ENCODE measurements around the gene KCNJ9.

The KCNJ9 gene

GRCh38 chr1:160080381-160081100, 797 bp upstream of the KCNJ9 start:
- in situ Hi-C loops (cut with HindIII; ENCODE audit: low sequenced_read_pairs), result no loop called here
- H3K4me3 ChIP-seq (ENCODE audit: low read depth, low read length), result no peak overlapping the region
- DNase-seq (ENCODE audit: low read depth, low spot score), result no peak
- no peak for TF ChIP-seq CTCF (IDR thresholded peaks at IDR 0.05; ENCODE audit: low read depth, low read length)

GRCh38 chr1:160082487-160082886, 1.1 kb downstream of the KCNJ9 start:
- no peak for DNase-seq (ENCODE audit: low read depth, low spot score)
- H3K4me3 ChIP-seq (ENCODE audit: low read depth, low read length), result no peak overlapping the region
- in situ Hi-C loops (cut with HindIII; ENCODE audit: low sequenced_read_pairs), result no loop called here
- TF ChIP-seq CTCF (IDR thresholded peaks at IDR 0.05; ENCODE audit: low read depth, low read length), result no peak

- H3K4me3 ChIP-seq (ENCODE audit: low read depth, low read length), result no peak overlapping the region
- in situ Hi-C loops (cut with HindIII; ENCODE audit: low sequenced_read_pairs), result no loop called here
- no peak for DNase-seq (ENCODE audit: low read depth, low spot score)
- no peak for TF ChIP-seq CTCF (IDR thresholded peaks at IDR 0.05; ENCODE audit: low read depth, low read length)
Measured at GRCh38 chr1:160082926-160083325, 1.6 kb downstream of the KCNJ9 start.

GRCh38 chr1:160083968-160084770, 2.8 kb downstream of the KCNJ9 start:
- peak overlapping the region; percentile 5 for H3K4me3 ChIP-seq (ENCODE audit: low read depth, low read length)
- in situ Hi-C loops (cut with HindIII; ENCODE audit: low sequenced_read_pairs), result no loop called here
- no peak for DNase-seq (ENCODE audit: low read depth, low spot score)
- TF ChIP-seq CTCF (IDR thresholded peaks at IDR 0.05; ENCODE audit: low read depth, low read length), result peak; percentile 74

GRCh38 chr1:160084771-160085321, 3.5 kb downstream of the KCNJ9 start:
- H3K4me3 ChIP-seq (ENCODE audit: low read depth, low read length), result no peak overlapping the region
- DNase-seq (ENCODE audit: low read depth, low spot score), result no peak
- in situ Hi-C loops (cut with HindIII; ENCODE audit: low sequenced_read_pairs), result no loop called here
- no peak for TF ChIP-seq CTCF (IDR thresholded peaks at IDR 0.05; ENCODE audit: low read depth, low read length)

GRCh38 chr1:160085686-160086455, 4.5 kb downstream of the KCNJ9 start:
- no peak overlapping the region for H3K4me3 ChIP-seq (ENCODE audit: low read depth, low read length)
- peak; percentile 70 for DNase-seq (ENCODE audit: low read depth, low spot score)
- in situ Hi-C loops (cut with HindIII; ENCODE audit: low sequenced_read_pairs), result no loop called here
- TF ChIP-seq CTCF (IDR thresholded peaks at IDR 0.05; ENCODE audit: low read depth, low read length), result peak; percentile 95
